Uterine smooth muscle cell (primary cell): ENCODE measurements around the gene TMEM218. TPM values are rescaled to one million over a fixed set of nuclear protein-coding genes. Genes with fewer than 3 reads are reported as not detected.

Experiments used
- total RNA-seq: library from RNA; depleted of rRNA; stranded (reverse); fragments of >200 nt; gene quantifications from 2 replicates; pipeline ENCODE4 v1.2.3, GENCODE V29; 2014

Gene TMEM218
- 26.0 and 32.5 TPM in 2 replicates for total RNA-seq

DNA sequence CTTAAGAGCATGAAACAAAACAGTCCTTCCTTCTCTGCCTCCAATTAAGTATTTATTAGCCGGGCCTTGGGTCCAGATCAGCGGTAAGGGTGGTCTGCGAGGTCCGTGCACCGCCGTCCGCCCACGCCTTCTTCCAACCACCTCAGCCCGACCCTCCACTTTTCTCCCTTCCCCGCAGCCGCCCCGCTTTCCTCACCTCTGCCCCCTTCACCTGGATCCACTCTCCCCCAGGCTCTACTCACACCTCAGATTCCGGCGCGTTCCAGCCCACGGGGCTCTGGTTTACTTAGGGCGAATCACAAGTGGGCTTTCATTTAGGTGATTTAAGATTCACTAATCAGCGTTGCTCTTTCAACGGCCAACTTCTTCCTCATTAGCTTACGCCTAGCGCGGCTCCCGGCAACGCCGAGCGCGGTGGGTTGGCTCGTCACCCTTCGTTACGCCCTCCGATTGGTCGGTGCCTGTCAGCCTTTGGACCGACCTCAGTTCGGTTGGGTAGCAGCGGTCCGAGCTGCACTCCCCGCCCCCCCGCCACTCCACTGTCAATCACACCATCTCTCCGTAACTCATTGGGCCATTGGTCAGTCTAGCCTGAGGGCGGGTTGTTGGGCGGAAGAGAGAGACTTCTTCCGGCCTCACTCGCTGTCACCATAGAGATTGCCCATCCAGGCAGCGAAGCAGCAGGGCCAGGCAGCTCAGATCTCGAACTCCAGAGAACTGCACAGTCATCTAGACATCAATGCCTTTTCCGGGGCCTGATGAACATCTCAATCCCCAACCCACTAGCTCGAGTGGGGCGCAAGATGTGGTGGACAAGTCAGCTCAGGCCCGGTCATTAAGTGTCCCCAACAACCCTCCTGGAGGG, at the start of gene TMEM218:
Gene TMEM218, minus strand, starts transcription at position 284 of the 865 bp plus-strand sequence. CDS start 9,385 bp downstream, outside the sequence.

DNA sequence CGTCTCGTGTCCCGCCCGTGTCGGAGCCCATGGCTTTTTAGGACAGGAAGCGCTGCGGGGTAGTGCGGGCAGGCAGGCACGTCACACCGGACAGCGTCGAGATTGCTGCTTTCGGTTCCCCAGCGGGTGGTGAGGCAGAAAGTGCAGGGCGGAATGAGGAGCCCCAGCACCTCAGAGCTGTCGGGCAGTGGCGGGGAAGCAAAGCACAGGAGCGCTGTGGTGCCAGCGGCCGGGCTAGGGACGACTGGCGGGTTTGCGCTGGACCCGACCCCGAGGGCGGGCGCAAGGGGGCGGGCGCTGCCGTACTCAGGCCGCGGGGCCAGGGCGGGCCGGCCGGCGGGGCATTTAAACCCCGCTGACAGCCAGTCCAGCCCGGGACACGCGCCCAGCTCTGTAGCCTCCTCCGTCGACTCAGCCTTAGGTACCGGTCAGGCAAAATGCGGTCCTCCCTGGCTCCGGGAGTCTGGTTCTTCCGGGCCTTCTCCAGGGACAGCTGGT, 48.4 kb downstream of the TMEM218 start, which contains the start of gene SLC37A2:
Gene SLC37A2, plus strand, starts transcription at position 375 of the 498 bp plus-strand sequence. Its CDS starts 63 bp downstream, at position 438.

Other genes with a start within 250 kb of the TMEM218 start
- 9.1 and 13.4 TPM in 2 replicates for gene ROBO3, start 246.2 kb downstream of the TMEM218 start, total RNA-seq
- gene ROBO4, start 213.8 kb downstream of the TMEM218 start, total RNA-seq, result 1.1 and 3.0 TPM in 2 replicates
- gene HEPN1, start 192.4 kb downstream of the TMEM218 start, total RNA-seq, result not detected in 2 replicates
- gene HEPACAM, start 175.6 kb downstream of the TMEM218 start, total RNA-seq, result under 0.01 TPM in 1 of 2 replicates, not detected in the other
- gene CCDC15, start 157.4 kb downstream of the TMEM218 start, total RNA-seq, result 2.4 and 6.4 TPM in 2 replicates
- 2.1 and 6.5 TPM in 2 replicates for gene SLC37A2, start 48.3 kb downstream of the TMEM218 start, total RNA-seq
- gene PKNOX2, start 53.1 kb upstream of the TMEM218 start, total RNA-seq, result 0.22 and 0.37 TPM in 2 replicates